AG09309 (cell line): Measurements from ENCODE around the gene MAPT.

Experiments
- DNase-seq: peaks from one replicate; pipeline ENCODE4 v3.0.0-alpha.2; 2010; ENCODE audit warnings: low read depth
- H3K4me3 ChIP-seq: 2 replicates; pipeline ENCODE4 v1.5.1; 2011; ENCODE audit warnings: mild to moderate bottlenecking, low read depth, low read length, moderate library complexity; ENCODE audit not compliant: control insufficient read depth
- TF ChIP-seq, protein P1 (sequence below): IDR thresholded peaks from 2 replicates; pipeline ENCODE4 v1.5.1; 2011; ENCODE audit warnings: mild to moderate bottlenecking, low read depth, low read length, inconsistent platforms; ENCODE audit not compliant: insufficient read depth, control insufficient read depth; ENCODE audit errors: missing control alignments

MAPT gene

DNA sequence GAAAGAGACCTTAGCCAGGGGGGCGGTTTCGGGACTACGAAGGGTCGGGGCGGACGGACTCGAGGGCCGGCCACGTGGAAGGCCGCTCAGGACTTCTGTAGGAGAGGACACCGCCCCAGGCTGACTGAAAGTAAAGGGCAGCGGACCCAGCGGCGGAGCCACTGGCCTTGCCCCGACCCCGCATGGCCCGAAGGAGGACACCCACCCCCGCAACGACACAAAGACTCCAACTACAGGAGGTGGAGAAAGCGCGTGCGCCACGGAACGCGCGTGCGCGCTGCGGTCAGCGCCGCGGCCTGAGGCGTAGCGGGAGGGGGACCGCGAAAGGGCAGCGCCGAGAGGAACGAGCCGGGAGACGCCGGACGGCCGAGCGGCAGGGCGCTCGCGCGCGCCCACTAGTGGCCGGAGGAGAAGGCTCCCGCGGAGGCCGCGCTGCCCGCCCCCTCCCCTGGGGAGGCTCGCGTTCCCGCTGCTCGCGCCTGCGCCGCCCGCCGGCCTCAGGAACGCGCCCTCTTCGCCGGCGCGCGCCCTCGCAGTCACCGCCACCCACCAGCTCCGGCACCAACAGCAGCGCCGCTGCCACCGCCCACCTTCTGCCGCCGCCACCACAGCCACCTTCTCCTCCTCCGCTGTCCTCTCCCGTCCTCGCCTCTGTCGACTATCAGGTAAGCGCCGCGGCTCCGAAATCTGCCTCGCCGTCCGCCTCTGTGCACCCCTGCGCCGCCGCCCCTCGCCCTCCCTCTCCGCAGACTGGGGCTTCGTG is at the start of gene MAPT:
MAPT (plus strand) TSS at position 533 of the 763 bp plus-strand sequence. CDS start 67,784 bp downstream, outside the sequence.
- peak within 1 kb of the TSS; percentile 62 for H3K4me3 ChIP-seq
- peak; percentile 55 for DNase-seq
- TF ChIP-seq, protein P1, sequence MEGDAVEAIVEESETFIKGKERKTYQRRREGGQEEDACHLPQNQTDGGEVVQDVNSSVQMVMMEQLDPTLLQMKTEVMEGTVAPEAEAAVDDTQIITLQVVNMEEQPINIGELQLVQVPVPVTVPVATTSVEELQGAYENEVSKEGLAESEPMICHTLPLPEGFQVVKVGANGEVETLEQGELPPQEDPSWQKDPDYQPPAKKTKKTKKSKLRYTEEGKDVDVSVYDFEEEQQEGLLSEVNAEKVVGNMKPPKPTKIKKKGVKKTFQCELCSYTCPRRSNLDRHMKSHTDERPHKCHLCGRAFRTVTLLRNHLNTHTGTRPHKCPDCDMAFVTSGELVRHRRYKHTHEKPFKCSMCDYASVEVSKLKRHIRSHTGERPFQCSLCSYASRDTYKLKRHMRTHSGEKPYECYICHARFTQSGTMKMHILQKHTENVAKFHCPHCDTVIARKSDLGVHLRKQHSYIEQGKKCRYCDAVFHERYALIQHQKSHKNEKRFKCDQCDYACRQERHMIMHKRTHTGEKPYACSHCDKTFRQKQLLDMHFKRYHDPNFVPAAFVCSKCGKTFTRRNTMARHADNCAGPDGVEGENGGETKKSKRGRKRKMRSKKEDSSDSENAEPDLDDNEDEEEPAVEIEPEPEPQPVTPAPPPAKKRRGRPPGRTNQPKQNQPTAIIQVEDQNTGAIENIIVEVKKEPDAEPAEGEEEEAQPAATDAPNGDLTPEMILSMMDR = peak; percentile 62

DNA sequence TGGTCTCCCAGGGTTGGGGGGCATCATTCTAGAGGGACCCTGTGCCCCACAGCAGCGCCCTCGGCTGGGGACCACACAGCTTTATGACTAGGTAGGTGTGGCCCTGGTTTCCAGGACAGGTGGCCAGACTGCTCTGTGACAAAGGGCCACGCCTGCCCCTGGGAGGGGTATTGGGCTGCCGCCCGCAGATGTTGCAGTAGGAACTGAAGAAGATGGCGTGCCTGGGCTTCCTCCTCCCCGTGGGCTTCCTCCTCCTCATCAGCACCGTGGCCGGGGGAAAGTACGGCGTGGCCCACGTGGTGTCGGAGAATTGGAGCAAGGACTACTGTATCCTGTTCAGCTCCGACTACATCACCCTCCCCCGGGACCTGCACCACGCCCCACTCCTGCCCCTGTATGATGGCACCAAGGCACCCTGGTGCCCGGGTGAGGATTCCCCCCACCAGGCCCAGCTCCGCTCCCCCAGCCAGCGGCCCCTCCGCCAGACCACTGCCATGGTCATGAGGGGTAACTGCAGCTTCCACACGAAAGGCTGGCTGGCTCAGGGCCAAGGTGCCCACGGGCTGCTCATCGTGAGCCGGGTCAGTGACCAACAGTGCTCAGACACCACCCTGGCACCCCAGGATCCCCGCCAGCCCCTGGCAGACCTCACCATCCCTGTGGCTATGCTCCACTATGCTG is 49.5 kb upstream of the MAPT start, which contains the start of gene SPPL2C:
SPPL2C (plus strand) TSS at position 187 of the 681 bp plus-strand sequence; CDS start at position 213, 26 bp downstream.
- no peak for DNase-seq
- H3K4me3 ChIP-seq = no peak within 1 kb of the TSS
- TF ChIP-seq, protein P1 = no peak

DNA sequence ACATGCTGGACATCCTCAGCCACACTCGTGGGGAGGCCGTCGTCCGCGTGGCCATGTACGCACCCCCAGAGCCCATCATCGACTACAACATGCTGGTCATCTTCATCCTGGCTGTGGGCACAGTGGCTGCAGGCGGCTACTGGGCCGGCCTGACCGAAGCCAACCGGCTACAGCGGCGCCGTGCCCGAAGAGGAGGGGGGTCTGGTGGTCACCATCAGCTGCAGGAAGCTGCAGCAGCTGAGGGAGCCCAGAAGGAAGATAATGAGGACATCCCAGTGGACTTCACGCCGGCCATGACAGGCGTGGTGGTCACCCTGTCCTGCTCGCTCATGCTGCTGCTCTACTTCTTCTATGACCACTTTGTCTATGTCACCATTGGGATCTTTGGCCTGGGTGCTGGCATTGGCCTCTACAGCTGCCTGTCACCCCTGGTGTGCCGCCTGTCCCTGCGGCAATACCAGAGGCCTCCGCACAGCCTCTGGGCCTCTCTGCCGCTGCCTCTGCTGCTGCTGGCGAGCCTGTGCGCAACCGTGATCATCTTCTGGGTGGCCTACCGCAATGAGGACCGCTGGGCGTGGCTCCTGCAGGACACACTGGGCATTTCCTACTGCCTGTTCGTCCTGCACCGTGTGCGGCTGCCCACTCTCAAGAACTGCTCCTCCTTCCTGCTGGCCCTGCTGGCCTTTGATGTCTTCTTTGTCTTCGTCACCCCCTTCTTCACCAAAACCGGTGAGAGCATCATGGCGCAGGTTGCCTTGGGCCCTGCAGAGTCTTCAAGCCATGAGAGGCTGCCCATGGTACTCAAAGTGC is 48.8 kb upstream of the MAPT start:
- TF ChIP-seq, protein P1 = no peak
- H3K4me3 ChIP-seq = no peak overlapping the region
- DNase-seq = no peak

DNA sequence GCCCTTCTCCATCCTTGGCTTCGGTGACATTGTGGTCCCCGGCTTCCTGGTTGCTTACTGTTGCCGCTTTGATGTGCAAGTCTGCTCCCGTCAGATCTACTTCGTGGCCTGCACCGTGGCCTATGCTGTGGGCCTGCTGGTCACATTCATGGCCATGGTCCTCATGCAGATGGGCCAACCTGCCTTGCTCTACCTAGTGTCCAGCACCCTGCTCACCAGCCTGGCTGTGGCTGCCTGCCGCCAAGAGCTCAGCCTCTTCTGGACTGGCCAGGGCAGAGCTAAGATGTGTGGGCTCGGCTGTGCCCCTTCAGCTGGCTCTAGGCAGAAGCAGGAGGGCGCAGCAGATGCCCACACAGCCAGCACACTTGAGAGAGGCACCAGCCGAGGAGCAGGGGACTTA is 48.1 kb upstream of the MAPT start:
- no peak for DNase-seq
- no peak overlapping the region for H3K4me3 ChIP-seq
- TF ChIP-seq, protein P1 = no peak

DNA sequence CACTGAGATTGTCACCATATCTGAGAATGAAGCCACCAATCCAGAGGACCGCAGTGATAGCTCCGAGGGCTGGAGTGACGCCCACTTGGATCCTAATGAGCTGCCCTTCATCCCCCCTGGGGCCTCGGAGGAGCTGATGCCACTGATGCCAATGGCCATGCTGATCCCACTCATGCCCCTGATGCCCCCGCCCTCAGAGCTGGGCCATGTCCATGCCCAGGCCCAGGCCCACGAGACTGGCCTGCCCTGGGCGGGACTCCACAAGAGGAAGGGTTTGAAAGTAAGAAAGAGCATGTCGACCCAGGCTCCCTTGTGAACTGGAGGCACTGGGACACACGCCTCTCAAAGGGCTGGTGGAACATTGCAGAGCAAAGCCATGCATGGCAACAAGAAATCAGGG is 47.7 kb upstream of the MAPT start:
- TF ChIP-seq, protein P1 = no peak
- H3K4me3 ChIP-seq = no peak overlapping the region
- no peak for DNase-seq

DNA sequence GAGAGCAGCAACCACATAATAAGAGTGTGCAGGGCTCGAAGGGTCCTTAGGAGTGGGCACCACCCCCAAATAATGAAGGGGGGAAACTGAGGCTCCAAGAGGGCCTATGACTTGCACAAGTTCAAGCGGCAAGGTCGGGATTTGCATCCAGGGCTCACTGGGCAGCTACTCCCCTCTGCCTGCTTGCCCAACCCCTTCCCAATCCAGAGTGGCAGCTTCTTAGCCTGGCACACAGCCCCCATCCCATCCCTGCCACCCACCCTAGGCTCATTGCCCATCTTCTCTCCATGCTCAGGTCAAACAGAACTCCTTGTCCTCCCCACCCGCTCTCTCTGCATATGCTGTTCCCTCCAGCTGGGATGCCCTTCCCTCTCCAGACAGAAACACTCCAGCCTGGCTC is 47.3 kb upstream of the MAPT start:
- TF ChIP-seq, protein P1 = no peak
- DNase-seq = no peak
- H3K4me3 ChIP-seq = no peak overlapping the region
